AG04450 (cell line): ENCODE results near the gene SYP. TPM values are rescaled to one million over a fixed set of nuclear protein-coding genes. Genes with fewer than 3 reads are reported as not detected.
A peak's percentile ranks its signal among the peaks of the same experiment; 100 is the strongest.

Experiments used
- CTCF ChIA-PET: fragments of 300-600, 350-600 bp; formaldehyde crosslinking; extraction: SDS; loops from one replicate; lab custom pipeline; 2022; ENCODE audit warnings: antibody characterized with exemption, inconsistent platforms; lab: Charles Lee
- POLR2A ChIA-PET: fragments of 350-600 bp; formaldehyde crosslinking; extraction: SDS; loops from one replicate; lab custom pipeline; 2021; ENCODE audit warnings: antibody characterized with exemption, inconsistent platforms; lab: Yijun Ruan, JAX
- DNase-seq: peaks from one replicate; pipeline ENCODE4 v3.0.0-alpha.2; 2011; ENCODE audit warnings: low read depth, low spot score
- H3K27ac ChIP-seq: one replicate; pipeline ENCODE4 v1.5.1; 2012; ENCODE audit warnings: low read depth, low read length, control low read depth
- H3K27me3 ChIP-seq: one replicate; pipeline ENCODE4 v1.6.0; 2012; ENCODE audit warnings: low read length; ENCODE audit not compliant: control insufficient read depth, insufficient read depth
- H3K4me3 ChIP-seq: 2 replicates; pipeline ENCODE4 v1.5.1; 2011; ENCODE audit warnings: mild to moderate bottlenecking, low read depth, low read length, control low read depth
- H3K9me3 ChIP-seq: 2 replicates; pipeline ENCODE4 v1.5.1; 2012; ENCODE audit warnings: low read length; ENCODE audit not compliant: control insufficient read depth, insufficient read depth
- polyA plus RNA-seq: library from polyadenylated mRNA; depleted of rRNA; stranded (reverse); fragments of >200 nt; gene quantifications from 2 replicates; pipeline ENCODE4 v1.2.3, GENCODE V29; 2011
- TF ChIP-seq, protein P1 (sequence below): IDR thresholded peaks from 2 replicates; pipeline ENCODE4 v1.5.1; 2011; ENCODE audit warnings: low read depth, low read length, control low read depth, inconsistent platforms

Gene SYP
- polyA plus RNA-seq, 1 experiment = 0.07 TPM

DNA sequence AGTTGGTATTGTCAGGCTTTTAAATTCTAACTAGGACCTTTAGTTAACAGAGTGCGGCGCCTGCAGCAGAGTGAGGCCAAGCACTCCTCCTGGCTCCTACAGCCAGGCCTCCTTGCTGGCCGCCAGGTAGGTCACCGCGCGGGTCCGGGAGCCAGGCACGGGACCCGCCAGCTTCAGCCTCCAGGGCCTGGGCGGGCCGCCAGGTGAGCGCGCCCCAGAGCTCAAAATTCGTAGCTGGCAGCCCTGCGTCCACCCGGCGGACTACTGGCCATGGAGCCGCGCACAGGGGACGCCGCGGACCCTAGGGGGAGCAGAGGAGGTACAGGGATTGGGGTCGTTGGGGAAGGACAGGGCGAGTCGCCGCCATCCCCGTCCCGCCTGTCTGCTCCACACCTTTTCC is 37.4 kb downstream of the SYP start, which contains the start of gene MAGIX:
Gene MAGIX, plus strand, starts transcription at position 139 of the 400 bp plus-strand sequence. Its CDS starts 132 bp downstream, at position 271.
- Histone ChIP-seq H3K27ac (no peak within 1 kb of the TSS), H3K4me3 (peak within 1 kb of the TSS; percentile 50), H3K27me3 (no peaks in the 10 kb centered on the region), H3K9me3 (no peaks in the 10 kb centered on the region)
- DNase-seq = no peak
- POLR2A ChIA-PET = no interaction called here
- CTCF ChIA-PET = no interaction called here
- TF ChIP-seq, protein P1, sequence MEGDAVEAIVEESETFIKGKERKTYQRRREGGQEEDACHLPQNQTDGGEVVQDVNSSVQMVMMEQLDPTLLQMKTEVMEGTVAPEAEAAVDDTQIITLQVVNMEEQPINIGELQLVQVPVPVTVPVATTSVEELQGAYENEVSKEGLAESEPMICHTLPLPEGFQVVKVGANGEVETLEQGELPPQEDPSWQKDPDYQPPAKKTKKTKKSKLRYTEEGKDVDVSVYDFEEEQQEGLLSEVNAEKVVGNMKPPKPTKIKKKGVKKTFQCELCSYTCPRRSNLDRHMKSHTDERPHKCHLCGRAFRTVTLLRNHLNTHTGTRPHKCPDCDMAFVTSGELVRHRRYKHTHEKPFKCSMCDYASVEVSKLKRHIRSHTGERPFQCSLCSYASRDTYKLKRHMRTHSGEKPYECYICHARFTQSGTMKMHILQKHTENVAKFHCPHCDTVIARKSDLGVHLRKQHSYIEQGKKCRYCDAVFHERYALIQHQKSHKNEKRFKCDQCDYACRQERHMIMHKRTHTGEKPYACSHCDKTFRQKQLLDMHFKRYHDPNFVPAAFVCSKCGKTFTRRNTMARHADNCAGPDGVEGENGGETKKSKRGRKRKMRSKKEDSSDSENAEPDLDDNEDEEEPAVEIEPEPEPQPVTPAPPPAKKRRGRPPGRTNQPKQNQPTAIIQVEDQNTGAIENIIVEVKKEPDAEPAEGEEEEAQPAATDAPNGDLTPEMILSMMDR = no peak

DNA sequence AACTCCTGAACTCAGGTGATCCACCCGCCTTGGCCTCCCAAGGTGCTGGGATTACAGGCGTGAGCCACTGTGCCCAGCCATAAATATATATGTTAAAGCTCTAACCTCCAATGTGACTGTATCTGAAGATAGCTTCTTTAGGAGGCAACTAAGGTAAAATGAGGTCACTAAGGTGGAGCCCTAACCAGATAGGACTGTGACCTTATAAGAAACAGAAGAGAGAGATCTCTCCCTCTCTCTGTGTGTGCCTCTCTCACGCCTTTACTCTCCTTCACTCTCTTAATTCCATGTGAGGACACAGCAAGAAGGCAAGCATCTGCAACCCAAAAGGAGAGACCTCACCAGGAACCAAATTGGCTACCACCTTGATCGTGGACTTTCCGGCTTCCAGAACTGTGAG is 38.4 kb downstream of the SYP start:
- no peak for DNase-seq
- ChIA-PET POLR2A (no interaction called here), CTCF (no interaction called here)
- H3K4me3 ChIP-seq = no peak overlapping the region
- TF ChIP-seq, protein P1 = no peak
- no peaks in the 10 kb centered on the region for H3K27me3 ChIP-seq
- no peaks in the 10 kb centered on the region for H3K9me3 ChIP-seq
- no peak overlapping the region for H3K27ac ChIP-seq

DNA sequence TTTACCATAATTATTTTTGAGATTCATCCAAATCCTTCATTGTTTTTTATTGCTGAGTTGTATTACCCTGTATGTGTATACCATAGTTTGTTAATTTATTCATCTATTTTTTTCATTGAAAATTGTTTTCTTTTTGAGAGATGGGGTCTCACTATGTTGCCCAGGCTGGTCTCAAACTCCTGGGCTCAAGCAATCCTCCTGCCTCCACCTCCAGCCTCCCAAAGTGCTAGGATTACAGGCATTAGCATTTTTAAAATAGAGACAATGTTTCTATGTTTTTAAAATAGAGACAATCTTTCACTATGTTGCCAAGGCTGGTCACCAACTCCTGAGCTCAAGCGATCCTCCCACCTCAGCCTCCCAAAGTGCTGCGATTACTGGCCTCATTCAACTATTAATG is 39.1 kb downstream of the SYP start:
- ChIA-PET POLR2A (no interaction called here), CTCF (no interaction called here)
- Histone ChIP-seq H3K4me3 (no peak overlapping the region), H3K9me3 (no peaks in the 10 kb centered on the region), H3K27me3 (no peaks in the 10 kb centered on the region), H3K27ac (no peak overlapping the region)
- TF ChIP-seq, protein P1 = no peak
- DNase-seq = no peak

DNA sequence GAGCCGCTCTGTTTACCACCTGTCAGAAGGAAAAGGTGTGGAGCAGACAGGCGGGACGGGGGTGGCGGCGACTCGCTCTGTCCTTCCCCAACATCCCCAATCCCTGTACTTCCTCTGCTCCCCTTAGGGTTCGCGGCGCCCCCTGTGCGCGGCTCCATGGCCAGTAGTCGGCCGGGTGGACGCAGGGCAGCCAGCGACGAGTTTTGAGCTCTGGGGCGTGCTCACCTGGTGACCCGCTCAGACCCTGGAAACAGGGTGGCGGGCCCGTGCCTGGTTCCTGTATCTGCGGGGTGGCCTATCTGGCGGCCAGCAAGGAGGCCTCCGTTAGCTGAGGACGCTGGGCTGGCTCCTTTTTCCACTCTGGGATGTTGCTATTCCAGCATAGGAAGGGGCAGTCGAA is 42.8 kb downstream of the SYP start:
- DNase-seq = no peak
- ChIA-PET POLR2A (no interaction called here), CTCF (interaction anchor here (0.6 kb wide), 1 partner anchor 266 kb away, joined by 3 read pairs; no protein-coding TSS in a partner anchor)
- TF ChIP-seq, protein P1 = no peak
- Histone ChIP-seq H3K9me3 (no peaks in the 10 kb centered on the region), H3K27me3 (no peaks in the 10 kb centered on the region), H3K27ac (no peak overlapping the region), H3K4me3 (no peak overlapping the region)

DNA sequence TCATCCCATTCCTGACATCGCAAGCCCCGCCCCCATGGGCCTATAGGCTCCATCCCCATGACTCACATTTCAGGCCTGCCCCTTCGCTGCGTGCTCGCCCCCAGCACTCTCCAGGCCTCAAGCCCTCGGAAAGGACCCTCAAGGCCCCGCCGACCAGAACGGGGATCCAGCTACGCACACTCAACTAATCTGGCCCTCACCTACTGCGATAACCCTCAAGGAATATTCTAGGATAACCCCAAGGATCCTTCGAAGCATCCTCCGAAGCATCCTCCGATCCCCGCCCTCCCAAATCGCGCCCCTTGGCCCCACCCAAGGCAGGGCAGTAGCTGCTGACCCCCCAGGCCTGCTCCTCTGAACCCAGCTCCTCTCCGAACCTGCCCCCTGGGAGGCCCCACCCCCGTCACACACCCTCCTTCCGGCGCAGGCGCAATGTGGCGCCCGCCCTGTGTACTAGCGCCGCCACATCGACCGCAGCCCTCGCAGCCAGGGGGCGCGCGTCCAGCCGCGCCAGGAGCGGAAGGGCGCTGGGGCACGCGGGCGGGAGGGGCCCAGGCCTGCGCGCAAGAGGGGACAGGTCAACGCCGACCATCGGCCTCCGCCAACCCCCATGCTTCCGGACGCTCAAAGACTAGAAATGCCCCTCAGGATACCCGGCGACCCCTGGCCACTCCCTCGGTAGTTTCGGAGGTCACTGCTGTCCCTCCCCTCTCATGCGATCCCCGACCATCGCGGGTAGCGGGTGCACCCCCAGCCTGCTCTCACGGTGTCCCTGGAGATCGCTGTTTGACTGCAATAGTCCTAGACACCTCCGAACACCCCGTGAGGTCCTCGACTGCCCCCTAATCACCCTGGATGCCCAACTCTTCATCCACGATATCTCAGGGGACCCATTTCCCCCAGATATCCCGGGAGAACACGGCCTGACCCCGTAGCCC is 43.8 kb downstream of the SYP start:
- H3K4me3 ChIP-seq = peak overlapping the region; percentile 58
- no peaks in the 10 kb centered on the region for H3K27me3 ChIP-seq
- DNase-seq = no peak
- POLR2A ChIA-PET = interaction anchor here (0.8 to 0.9 kb wide), 2 partner anchors 10 to 258 kb away, joined by 3 to 6 read pairs; partner anchors contain the start of genes PQBP1 and TIMM17B
- TF ChIP-seq, protein P1 = peak; percentile 59
- CTCF ChIA-PET = interaction anchor here (0.6 to 2.1 kb wide), 24 partner anchors 8 to 198 kb away, joined by 3 to 28 read pairs (median 4); partner anchors contain the start of genes OTUD5 and WDR45
- peak overlapping the region; percentile 98 for H3K27ac ChIP-seq
- H3K9me3 ChIP-seq = no peaks in the 10 kb centered on the region
